OCI-LY7 (cell line): Measurements from ENCODE around the gene ATP9B.

Experiments
- CTCF ChIP-seq: fragments of 200-600 bp; sonication (generic); conservative IDR thresholded peaks from 2 replicates; pipeline ENCODE4 v1.5.1; 2014; ENCODE audit warnings: mild to moderate bottlenecking, antibody characterized with exemption, low read length, moderate library complexity, mixed read lengths
- EZH2phosphoT487 ChIP-seq: fragments of 200-600 bp; sonication (generic); IDR thresholded peaks from 2 replicates; pipeline ENCODE4 v1.6.1; 2018; ENCODE audit warnings: low read depth, borderline replicate concordance, mild to moderate bottlenecking, mixed run types, antibody characterized with exemption, low read length, moderate library complexity, mixed read lengths

- TF ChIP-seq CTCF (no peak), EZH2phosphoT487 (no peak)
Measured at GRCh38 chr18:79197531-79197930, 128.3 kb downstream of the ATP9B start.
